Natural killer cell treated with Interleukin-12 subunit alpha and Interleukin-12 subunit beta and Interleukin-15 and Interleukin-18, amount 100 ng/mL, for 72 hours (primary cell): ENCODE measurements around the gene THG1L. TPM values are rescaled to one million over a fixed set of nuclear protein-coding genes. Genes with fewer than 3 reads are reported as not detected.

ENCODE experiments used
- ATAC-seq, 2 donors: fragments of 150-1000 bp; cut with Tn5 transposase in 1 of 2; sonication (Bioruptor Pico), chemical (Tn5 transposase) in 1 of 2; 2 replicates each; pipeline ENCODE4 v1.10.0; 2021
- DNase-seq: peaks from one replicate; pipeline ENCODE4 v3.0.0; 2022; ENCODE audit warnings: low spot score
- H3K27ac Mint-ChIP-seq, 2 donors: 1 replicate in 1 of 2; 2 replicates in 1 of 2; pipeline ENCODE4 v1.8.0; 2022; ENCODE audit warnings: mixed read lengths in 2 of 2, mild to moderate bottlenecking in 1 of 2, moderate library complexity in 1 of 2
- H3K27me3 Mint-ChIP-seq, 2 donors: 1 replicate in 1 of 2; 2 replicates in 1 of 2; pipeline ENCODE4 v1.8.0; 2022; ENCODE audit warnings: mixed read lengths in 2 of 2
- H3K36me3 Mint-ChIP-seq: one replicate; pipeline ENCODE4 v1.8.0; 2022; ENCODE audit warnings: mixed read lengths
- H3K4me1 Mint-ChIP-seq, 2 donors: 1 replicate in 1 of 2; 2 replicates in 1 of 2; pipeline ENCODE4 v1.8.0; 2022; ENCODE audit warnings: low read depth in 2 of 2, mixed read lengths in 2 of 2, mild to moderate bottlenecking in 1 of 2
- H3K4me3 Mint-ChIP-seq: one replicate; pipeline ENCODE4 v1.8.0; 2022; ENCODE audit warnings: mixed read lengths
- H3K9me3 Mint-ChIP-seq: 2 replicates; pipeline ENCODE4 v1.8.0; 2022; ENCODE audit warnings: mixed read lengths
- total RNA-seq, 2 donors: library from RNA; stranded (reverse); gene quantifications; one replicate each; pipeline ENCODE4 v1.2.3, GENCODE V29; 2022

THG1L gene
- total RNA-seq, 2 donors from 2014 or later, result 15.7 to 18.9 TPM

DNA sequence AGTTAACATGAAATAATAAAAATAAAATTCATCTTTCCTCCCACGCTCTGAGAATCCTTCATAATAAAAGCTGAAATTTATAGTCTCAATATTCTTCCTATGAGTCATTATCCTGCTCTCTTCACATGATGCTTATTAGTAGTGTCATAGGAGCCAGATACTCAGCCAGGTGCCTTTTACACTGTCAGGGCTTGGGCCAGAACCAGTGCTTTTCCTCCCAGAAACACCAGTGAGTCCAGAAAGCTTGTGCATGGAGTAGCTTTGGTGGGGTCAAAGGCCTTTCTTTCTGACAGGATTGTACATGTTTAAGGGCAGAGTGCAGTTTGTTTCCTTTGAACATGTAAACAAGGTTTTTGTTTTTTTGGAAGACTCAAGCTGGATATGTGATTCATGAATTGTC, 19.1 kb downstream of the THG1L start:
- no peaks in the 10 kb centered on the region for H3K9me3 Mint-ChIP-seq
- H3K4me1 Mint-ChIP-seq, result peaks cover 7 to 16% of the 10 kb centered on the region in 2 donors
- H3K27ac Mint-ChIP-seq, result no peak overlapping the region
- DNase-seq (no peak), ATAC-seq (no peak)
- H3K4me3 Mint-ChIP-seq, result no peak overlapping the region
- no peaks in the 10 kb centered on the region for H3K27me3 Mint-ChIP-seq
- H3K36me3 Mint-ChIP-seq, result peaks cover 4% of the 10 kb centered on the region

DNA sequence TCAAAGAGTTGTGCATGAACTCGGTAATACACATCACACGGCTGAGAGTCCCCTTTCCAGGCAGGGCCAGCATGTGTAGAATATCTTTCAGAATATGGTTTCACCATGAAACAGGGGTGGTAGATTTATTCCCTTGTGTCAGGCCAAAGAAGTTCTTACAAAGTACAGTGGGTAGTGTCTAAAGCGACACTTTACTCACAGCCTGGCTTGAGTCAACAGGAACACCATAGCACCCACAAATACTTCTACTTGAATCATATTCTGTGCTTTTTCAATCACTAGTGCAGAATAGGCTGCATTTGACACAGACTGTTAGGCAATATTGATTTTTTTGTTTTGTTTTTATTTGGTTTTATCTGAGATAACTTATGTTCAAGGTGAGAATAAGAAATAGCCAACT, 24.9 kb downstream of the THG1L start:
- no peak overlapping the region for H3K4me3 Mint-ChIP-seq
- no peaks in the 10 kb centered on the region for H3K4me1 Mint-ChIP-seq
- H3K36me3 Mint-ChIP-seq, result peaks cover 9% of the 10 kb centered on the region
- no peaks in the 10 kb centered on the region for H3K9me3 Mint-ChIP-seq
- H3K27ac Mint-ChIP-seq, result no peak overlapping the region
- DNase-seq (no peak), ATAC-seq (peak in 1 of 2 donors; percentile 53)
- no peaks in the 10 kb centered on the region for H3K27me3 Mint-ChIP-seq

DNA sequence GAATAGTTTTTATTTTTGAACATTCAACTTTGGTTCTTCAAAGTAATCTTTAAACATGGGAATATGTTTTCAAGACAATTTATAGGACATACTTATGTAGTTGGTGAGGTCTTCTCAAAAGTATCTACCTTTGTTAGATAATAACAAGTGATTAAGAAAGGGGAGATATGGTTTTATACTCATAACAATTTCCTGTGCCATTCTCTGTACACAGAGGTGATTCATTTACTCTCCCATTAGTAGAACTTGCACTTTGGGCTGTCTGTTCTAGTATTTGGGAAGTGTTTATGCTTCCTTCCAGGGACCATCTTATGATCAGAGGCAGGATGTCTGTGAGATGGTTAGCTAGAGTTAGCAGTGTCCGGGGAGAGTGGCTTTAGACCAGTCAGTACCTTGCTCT, 27.5 kb downstream of the THG1L start:
- H3K36me3 Mint-ChIP-seq, result peaks cover 4% of the 10 kb centered on the region
- no peaks in the 10 kb centered on the region for H3K9me3 Mint-ChIP-seq
- H3K27ac Mint-ChIP-seq, result no peak overlapping the region
- H3K4me3 Mint-ChIP-seq, result no peak overlapping the region
- no peak for DNase-seq
- H3K27me3 Mint-ChIP-seq, result no peaks in the 10 kb centered on the region
- ATAC-seq, result no peak
- no peaks in the 10 kb centered on the region for H3K4me1 Mint-ChIP-seq

DNA sequence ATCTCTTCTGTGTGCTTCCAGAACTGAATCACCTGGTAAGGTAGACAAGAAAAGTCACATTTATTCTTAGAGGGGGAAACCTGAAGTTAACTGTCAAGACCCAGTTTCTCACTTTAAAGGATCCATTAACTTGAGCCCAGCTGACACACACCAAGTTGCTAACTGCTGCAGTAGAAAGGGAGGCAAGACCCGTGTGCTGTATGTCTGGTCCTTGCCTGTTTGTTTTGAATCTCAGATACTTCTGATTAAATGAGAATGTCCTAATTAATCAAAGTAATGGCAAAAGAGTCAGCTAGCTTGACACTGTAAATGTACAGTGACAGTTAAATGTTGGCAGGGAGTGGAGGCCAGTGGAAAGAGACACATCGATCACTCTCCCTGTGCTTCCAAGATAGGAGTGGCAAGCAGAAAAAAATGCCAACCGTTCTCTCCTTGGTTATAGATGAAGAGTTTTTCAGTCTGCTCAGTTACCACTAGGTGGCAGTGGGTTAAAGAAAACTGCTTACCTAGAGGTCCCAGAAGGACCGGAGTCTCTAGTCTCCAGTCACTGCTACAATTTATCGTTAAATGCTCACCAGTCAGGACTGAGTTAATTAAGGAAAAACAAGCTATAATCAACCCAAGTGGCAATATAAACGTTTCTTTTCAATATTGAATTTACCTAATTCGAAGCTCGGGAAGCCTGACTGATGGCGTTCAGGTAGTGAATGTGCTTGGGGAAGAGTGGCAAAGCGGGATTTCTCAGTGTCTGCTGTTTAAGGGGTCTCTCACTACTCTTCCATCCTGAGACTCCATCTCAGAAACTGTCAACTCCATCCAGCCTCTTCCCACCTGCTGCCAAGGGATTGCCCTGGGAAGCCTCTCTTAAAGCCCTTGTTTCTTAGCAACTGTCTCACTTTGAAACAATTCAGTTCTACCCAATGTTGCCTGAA, 30.7 kb downstream of the THG1L start:
- H3K4me1 Mint-ChIP-seq, result no peaks in the 10 kb centered on the region
- no peaks in the 10 kb centered on the region for H3K9me3 Mint-ChIP-seq
- H3K27me3 Mint-ChIP-seq, result no peaks in the 10 kb centered on the region
- peak; percentile 73 to 77 for ATAC-seq
- peaks cover 4% of the 10 kb centered on the region for H3K36me3 Mint-ChIP-seq
- no peak overlapping the region for H3K4me3 Mint-ChIP-seq
- DNase-seq, result no peak
- H3K27ac Mint-ChIP-seq, result no peak overlapping the region

DNA sequence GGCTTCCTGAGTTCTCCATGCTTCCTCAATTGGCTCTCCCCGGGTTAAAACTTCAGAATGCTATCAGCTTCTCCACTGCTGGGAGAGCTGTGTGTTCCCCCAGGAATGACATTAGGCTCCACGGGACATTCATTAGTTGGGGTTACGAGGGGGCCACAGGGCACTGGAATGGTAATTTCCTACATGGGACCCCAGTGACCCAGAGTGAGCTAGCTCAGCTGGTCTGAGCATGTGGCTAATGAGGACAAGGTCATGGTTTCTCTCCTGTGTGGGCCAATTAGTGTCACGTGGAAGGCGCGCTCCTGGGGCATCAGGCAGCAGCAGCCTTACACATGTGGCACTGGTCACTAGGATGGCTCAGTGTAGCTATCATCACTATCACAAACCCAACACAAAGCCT, 33.3 kb downstream of the THG1L start:
- no peak overlapping the region for H3K4me3 Mint-ChIP-seq
- no peaks in the 10 kb centered on the region for H3K9me3 Mint-ChIP-seq
- ATAC-seq, result no peak
- peaks cover 4% of the 10 kb centered on the region for H3K36me3 Mint-ChIP-seq
- DNase-seq, result no peak
- H3K4me1 Mint-ChIP-seq, result no peaks in the 10 kb centered on the region
- H3K27me3 Mint-ChIP-seq, result no peaks in the 10 kb centered on the region
- H3K27ac Mint-ChIP-seq, result no peak overlapping the region

DNA sequence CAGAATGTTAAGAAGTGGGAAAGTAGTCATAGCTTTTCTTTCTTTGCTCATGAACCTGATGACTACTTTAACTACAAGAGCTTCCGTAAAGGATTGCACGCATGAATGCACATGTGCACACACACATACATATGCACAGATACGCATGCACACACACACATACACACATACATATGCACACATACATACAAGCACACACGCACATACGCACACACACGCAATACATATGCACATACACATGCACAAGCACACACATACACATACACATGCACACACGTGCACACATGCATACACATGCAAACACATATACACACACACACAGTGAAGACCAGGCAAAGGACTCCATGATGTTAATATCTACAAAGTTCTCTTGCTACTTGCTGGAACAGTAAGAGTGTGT, 35.2 kb downstream of the THG1L start:
- ATAC-seq (no peak), DNase-seq (no peak)
- Mint-ChIP-seq H3K9me3 (no peaks in the 10 kb centered on the region), H3K27me3 (no peaks in the 10 kb centered on the region), H3K36me3 (no peaks in the 10 kb centered on the region), H3K4me1 (no peaks in the 10 kb centered on the region), H3K4me3 (no peak overlapping the region), H3K27ac (no peak overlapping the region)

DNA sequence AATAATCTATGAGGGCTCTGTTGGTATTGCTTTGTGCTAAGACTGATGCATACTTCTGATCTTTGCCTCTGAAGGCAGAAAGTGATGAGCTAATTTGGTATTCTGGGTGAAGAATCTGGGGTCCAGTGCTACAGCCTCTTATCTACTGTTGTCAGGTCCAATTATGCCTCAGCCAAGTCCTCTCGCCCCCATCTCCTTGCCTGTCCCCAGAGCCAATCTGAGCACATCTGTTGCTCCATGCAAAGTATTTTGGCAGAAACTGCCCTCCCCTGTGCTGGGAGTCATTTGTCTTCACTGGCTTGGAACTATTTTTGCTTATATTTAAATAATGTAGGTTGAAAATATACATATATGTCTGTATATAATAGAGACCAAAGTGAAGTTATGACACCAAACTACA, 35.7 kb downstream of the THG1L start:
- H3K4me3 Mint-ChIP-seq, result no peak overlapping the region
- H3K27ac Mint-ChIP-seq, result no peak overlapping the region
- DNase-seq (no peak), ATAC-seq (no peak)
- H3K36me3 Mint-ChIP-seq, result no peaks in the 10 kb centered on the region
- H3K27me3 Mint-ChIP-seq, result no peaks in the 10 kb centered on the region
- H3K4me1 Mint-ChIP-seq, result no peaks in the 10 kb centered on the region
- H3K9me3 Mint-ChIP-seq, result no peaks in the 10 kb centered on the region

DNA sequence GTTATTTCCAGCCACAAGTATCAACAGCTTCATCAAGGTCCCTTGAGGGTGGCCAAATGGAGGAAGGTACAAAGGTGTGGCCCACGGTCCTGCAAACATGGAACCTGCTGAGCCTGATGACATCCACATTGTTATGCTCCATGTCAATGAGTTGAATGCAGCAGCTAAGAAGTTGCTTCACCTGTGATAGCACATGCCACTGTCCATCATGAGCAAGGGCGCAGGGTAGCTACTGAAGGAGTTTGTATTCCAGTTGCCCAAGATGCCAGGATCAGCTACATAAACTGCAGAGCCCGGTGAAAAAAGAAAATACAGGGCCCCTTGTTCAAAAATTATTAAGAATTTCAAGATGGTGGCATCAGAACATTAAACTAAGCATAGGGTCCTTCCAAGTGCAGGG, 36.5 kb downstream of the THG1L start:
- ATAC-seq, result no peak
- Mint-ChIP-seq H3K36me3 (no peaks in the 10 kb centered on the region), H3K9me3 (no peaks in the 10 kb centered on the region), H3K27me3 (no peaks in the 10 kb centered on the region), H3K27ac (no peak overlapping the region), H3K4me1 (no peaks in the 10 kb centered on the region), H3K4me3 (no peak overlapping the region)
- DNase-seq, result no peak

DNA sequence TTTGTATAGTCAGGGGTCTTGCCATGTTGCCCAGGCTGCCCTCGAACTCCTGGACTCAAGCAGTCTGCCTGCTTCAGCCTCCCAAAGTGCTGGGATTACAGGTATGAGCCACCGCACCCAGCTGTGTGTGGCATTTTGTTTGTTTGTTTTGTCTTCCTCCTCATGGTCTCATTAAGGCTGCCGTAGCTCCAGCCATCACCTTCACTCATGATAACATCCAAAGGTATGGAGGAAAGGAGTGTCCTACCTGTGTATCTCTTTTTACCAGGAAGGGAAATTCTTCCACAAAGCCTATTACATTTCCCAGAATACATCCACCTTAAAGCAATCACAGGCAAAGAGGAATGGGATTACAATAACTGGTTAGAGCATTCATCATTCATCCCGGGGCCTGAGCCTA, 39.4 kb downstream of the THG1L start:
- Mint-ChIP-seq H3K27me3 (no peaks in the 10 kb centered on the region), H3K36me3 (no peaks in the 10 kb centered on the region), H3K4me3 (no peak overlapping the region), H3K9me3 (no peaks in the 10 kb centered on the region), H3K27ac (no peak overlapping the region), H3K4me1 (no peaks in the 10 kb centered on the region)
- ATAC-seq (no peak), DNase-seq (no peak)

DNA sequence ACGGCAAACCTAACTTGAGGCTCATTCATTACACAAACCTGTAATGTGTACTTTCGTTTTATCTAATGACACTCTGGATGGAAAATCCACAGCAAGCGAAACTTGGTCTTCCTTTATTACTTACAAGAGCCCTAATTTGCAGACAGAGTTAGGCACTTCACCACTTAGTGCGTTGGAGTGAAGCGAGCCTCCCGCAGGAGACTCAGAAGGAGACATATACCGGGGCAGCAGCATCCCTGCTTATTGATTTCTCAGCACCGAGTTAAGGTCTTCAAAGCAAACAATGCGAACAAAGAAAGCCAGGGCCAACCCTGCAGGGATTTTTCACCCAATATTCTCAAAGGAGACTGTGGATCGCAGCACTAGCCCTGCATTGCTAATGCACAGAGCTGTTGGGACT, 40.9 kb downstream of the THG1L start:
- no peaks in the 10 kb centered on the region for H3K27me3 Mint-ChIP-seq
- ATAC-seq, result no peak
- DNase-seq, result no peak
- H3K4me1 Mint-ChIP-seq, result no peaks in the 10 kb centered on the region
- H3K27ac Mint-ChIP-seq, result no peak overlapping the region
- no peak overlapping the region for H3K4me3 Mint-ChIP-seq
- no peaks in the 10 kb centered on the region for H3K36me3 Mint-ChIP-seq
- no peaks in the 10 kb centered on the region for H3K9me3 Mint-ChIP-seq

DNA sequence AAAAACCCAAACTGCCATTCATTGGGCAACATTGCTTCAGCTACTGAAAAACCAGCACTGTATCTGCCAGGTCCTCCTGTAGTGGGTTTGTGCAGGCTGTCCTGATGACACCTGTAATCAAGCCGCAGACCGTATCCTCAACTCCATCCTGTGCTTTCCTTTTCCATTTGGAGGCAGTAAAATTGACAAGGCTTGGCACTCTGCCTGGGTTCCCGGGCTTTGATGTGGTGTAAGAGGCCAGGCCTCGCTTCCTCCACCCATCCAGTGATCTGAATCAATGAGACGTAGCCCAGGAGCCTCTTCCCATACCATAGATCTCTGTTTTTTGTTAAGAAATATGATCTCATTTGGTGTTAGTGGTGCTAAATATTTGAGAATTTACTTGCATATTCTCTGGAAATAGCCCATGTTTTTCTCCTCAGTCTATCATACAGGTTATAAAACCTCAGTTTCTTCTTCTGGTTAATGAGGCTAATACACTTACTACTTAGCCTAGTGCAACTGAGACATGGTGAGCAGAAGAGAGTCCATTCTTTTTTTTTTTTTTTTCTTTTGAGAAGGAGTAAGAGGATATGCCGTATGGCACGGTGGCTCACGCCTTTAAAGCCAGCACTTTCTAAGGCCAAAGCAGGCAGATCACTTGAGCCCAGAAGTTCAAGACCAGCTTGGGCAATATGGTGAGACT, 47.0 kb downstream of the THG1L start:
- H3K4me3 Mint-ChIP-seq, result no peak overlapping the region
- H3K4me1 Mint-ChIP-seq, result no peaks in the 10 kb centered on the region
- no peak overlapping the region for H3K27ac Mint-ChIP-seq
- H3K9me3 Mint-ChIP-seq, result no peaks in the 10 kb centered on the region
- DNase-seq (no peak), ATAC-seq (no peak)
- no peaks in the 10 kb centered on the region for H3K36me3 Mint-ChIP-seq
- no peaks in the 10 kb centered on the region for H3K27me3 Mint-ChIP-seq

DNA sequence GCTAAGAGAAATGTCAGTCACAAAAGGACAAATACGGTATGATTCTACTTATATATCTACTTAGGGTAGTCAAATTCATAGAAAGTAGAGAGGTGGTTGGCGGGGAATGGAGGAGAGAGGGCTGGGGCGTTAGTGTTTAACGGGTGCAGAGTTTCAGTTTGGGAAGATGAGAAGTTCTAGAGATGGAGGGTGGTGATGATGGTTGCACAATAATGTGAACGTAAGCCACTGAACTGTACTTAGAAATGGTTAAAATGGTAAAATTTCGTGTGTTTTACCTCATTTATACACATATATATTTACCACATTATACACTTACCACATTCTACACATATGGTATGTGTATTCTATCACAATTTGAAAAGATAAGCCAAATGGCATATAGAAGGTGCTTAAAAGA, 48.0 kb downstream of the THG1L start:
- no peaks in the 10 kb centered on the region for H3K27me3 Mint-ChIP-seq
- no peak overlapping the region for H3K4me3 Mint-ChIP-seq
- H3K36me3 Mint-ChIP-seq, result no peaks in the 10 kb centered on the region
- DNase-seq (no peak), ATAC-seq (no peak)
- H3K4me1 Mint-ChIP-seq, result no peaks in the 10 kb centered on the region
- no peaks in the 10 kb centered on the region for H3K9me3 Mint-ChIP-seq
- no peak overlapping the region for H3K27ac Mint-ChIP-seq

DNA sequence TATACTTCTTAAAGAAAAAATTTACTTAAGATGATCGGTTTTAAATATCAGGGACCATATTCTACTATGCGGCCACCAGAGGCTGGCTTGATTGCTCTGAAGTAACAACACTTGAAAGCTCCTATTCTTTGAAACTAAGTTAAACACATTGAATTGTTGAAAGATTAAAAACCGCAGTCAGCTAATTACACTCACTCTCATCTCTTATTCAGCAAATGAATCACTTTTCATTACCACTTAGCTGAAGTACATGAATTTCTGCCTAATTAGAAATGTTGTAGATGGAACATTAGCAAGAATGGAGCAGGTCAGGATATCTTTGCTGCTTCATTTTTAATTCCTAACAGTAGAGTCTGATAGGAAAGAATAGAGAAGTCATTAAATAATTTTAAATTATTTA, 54.6 kb downstream of the THG1L start:
- H3K36me3 Mint-ChIP-seq, result peaks cover 22% of the 10 kb centered on the region
- H3K27ac Mint-ChIP-seq, result no peak overlapping the region
- no peak for DNase-seq
- H3K9me3 Mint-ChIP-seq, result no peaks in the 10 kb centered on the region
- H3K27me3 Mint-ChIP-seq, result no peaks in the 10 kb centered on the region
- H3K4me1 Mint-ChIP-seq, result no peaks in the 10 kb centered on the region
- no peak overlapping the region for H3K4me3 Mint-ChIP-seq
- no peak for ATAC-seq
